HG03442 (cell line): Measurements from ENCODE around the gene PLPPR1.
A peak's percentile ranks its signal among the peaks of the same experiment; 100 is the strongest.
"Not testable (repeated sequence)": the region's sequence is repeated elsewhere in the genome, so short reads cannot be mapped to it uniquely, and the experiment has no call there.

ENCODE experiments used
- ATAC-seq: cut with Tn5 transposase; IDR thresholded peaks from one replicate; pipeline ENCODE4 v1.9.1; 2021; ENCODE audit warnings: mild to moderate bottlenecking, moderate library complexity; ENCODE audit not compliant: unreplicated experiment

PLPPR1 gene

DNA sequence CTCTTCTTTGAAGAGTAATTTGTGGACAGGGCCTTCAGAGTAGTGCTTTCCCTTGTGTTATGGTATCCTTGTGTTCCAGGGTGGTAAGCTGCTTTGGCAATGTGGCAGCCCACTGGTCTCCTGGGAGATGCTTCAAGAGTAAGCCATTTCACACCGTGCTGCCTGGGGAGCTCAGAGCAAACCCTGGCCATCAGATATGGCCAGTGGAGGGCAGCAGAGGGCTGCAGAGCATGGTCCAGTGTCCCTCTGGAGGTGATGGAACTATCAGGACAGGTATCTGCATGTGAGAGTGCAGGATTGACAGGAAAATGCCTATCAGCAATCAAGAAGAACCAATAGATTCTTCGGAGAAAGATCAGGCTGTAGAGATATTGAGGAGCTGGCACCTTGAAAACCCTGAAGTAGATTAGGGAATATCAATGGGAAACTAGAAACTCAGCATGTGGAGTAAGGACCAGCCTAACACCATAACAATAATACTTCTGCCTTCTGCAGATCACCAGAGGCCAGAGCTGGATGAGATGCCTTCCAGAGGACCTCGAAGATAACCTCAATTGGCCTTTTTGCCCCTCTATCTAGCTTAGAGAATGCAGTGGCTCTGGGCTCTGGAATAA, 90.8 kb downstream of the PLPPR1 start:
- ATAC-seq: peak; percentile 72

DNA sequence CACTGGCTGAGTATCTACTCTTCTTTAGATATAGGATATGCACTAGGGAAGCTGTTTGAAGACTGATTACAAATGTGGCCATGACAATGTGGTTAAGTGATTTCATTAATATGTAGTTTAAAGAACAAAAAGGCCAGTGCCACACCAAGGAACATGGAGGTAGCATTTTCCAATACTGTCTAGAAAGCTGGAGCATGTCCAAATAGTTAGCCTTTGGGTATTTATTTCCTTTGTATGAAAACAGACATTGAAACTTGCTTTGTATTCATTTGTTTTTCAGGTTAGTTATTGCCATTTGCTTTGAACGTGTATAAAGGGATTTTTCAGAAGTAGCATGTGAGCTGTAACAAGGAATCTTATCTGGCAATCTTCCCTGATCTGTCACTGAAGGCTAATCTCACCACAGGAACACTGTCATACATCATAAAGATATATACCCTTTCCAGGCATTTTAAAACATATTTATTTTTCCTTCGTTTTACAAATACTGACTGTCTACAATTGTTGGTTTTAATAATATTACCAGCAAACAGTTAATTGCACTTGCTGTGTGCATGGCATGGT, 93.4 kb downstream of the PLPPR1 start:
- ATAC-seq: no peak

GRCh38 chr9:101126556-101126955, 98.0 kb downstream of the PLPPR1 start:
- no peak for ATAC-seq

- ATAC-seq: not testable (repeated sequence)
Observed at GRCh38 chr9:101127369-101127768, 98.8 kb downstream of the PLPPR1 start.

DNA sequence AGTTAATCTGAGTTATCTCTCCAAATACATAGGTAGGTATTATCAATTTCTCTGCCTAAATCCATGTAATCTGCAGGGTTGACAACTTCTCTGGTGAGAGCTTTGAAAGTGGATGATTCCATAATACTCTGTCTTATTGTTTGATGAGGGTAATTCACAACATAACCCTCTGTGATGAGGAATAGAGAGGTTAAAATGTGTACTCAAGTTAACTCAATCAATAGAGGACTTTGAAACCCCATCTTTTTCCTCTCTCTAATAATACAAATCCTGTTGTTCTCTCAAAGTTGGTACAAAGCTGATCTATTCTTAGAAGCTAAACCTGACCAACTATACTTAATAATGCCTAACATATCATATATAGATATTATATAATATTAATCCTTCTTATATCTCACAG, 100.1 kb downstream of the PLPPR1 start:
- ATAC-seq: no peak

DNA sequence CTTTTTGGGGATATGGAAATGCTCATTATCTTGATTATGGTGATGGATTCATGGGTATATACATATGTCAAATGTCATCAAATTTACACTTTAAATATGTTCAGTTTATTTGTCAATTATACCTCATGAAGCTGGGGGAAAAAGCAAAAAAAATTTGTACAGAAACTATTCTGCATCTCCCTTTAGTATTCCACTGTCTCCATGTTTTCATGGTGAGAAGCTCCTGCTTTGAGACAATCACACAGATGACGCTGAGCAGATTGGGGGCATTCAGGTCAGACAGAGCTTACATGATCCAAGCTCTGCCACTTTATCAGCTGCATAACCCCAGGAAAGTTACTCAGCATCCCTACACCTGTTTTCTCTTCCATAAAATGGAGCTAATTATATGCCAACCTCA, 101.5 kb downstream of the PLPPR1 start:
- ATAC-seq: no peak

- ATAC-seq: no peak
Observed at GRCh38 chr9:101131326-101131725, 102.8 kb downstream of the PLPPR1 start.

GRCh38 chr9:101132801-101133200, 104.3 kb downstream of the PLPPR1 start:
- ATAC-seq: no peak

DNA sequence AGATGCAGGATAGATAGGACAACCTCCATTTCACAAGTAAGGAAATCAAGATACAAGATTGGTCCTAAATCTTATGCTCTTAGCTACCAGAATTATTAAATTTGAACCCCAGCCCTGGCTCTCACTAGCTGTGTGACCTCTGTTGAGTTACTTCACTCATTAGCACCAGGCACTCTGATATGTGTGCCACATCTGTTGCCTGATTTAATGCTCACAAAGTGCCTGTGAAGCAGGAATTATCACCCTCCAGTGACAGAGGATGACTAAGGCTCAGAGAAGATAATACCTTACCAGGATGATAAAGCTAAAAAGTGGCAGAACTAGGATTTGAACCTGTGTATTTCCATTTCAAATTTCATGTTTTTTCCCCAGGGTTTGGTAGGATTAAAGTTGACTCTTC, 110.0 kb downstream of the PLPPR1 start:
- ATAC-seq: no peak

GRCh38 chr9:101139082-101139481, 110.6 kb downstream of the PLPPR1 start:
- no peak for ATAC-seq

DNA sequence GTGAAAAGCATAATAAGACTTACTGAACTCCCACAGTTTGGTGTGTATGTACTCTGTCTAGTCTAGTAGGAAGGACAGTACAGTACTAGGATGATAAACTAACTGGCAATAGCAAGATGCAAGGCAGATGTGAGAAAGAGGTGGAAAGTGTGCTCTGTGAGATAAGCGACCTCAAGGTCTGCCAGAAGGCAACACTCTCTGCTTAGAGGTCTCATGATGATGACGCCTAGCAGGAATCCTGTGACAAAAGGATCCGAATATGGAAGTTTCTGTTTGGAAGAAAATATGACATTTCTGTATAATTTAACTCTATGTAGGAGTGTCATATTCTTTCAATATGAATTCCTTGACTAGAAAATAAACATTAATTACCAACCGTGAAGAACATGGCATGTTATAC, 112.2 kb downstream of the PLPPR1 start:
- ATAC-seq: no peak

- ATAC-seq: no peak
Observed at GRCh38 chr9:101146508-101146907, 118.0 kb downstream of the PLPPR1 start.

DNA sequence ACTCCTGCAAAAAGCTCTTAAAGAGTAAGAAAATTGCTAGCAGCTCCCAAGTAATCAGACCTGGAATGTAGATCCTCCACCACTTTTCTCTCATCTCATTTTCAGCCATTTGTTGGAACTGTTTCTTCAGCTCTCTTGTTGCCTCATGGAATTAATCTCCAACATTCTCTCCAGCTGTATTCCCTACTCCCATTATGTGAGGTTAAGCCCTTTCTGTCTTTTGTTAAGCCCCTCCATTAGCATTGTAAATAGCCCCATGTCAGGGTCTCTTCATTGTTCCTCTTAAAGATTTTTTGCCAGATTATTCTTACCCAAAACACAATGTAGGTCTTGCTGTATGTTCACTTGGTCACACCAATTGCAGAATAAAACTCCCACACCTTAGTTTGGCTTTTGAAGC, 119.8 kb downstream of the PLPPR1 start:
- ATAC-seq: no peak

DNA sequence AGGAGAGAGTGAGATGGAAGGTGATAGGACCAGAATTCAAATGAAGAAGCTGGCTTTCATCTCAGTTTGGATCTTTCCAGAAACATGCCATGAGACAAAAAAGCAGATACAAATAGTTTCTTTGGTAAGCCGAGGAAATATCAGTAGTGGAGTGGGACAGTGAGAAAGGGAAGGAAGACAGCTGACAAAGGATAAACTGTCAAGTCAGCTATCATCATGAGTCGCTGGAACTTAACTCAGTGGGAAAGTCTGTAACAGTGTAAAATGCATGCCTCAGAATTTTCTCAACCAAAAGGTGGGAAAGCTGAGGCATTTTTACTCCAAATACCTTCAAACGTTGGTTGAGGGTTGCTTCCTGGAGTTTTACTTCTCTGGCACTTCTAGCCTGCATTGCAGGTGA, 129.8 kb downstream of the PLPPR1 start:
- no peak for ATAC-seq

- no peak for ATAC-seq
Observed at GRCh38 chr9:101162231-101162630, 133.7 kb downstream of the PLPPR1 start.

DNA sequence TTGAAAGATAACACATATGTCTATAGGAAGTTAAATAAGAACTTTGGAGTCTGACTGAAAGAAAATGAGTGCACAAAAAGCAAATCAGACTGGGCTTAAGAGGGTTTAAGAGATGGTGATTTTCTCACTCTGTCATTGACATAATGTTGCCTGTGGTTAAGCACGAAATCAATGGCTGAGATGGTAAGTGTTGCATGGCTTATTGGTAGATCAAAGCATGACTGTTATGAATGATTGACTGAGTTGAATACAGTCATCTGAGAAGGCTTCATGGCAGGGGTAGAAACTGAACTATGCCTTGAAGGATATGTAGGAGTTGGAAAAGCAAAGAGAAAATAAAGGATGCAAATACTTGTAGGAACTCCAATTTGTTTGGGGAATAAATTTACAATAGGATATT, 136.6 kb downstream of the PLPPR1 start:
- ATAC-seq: no peak

DNA sequence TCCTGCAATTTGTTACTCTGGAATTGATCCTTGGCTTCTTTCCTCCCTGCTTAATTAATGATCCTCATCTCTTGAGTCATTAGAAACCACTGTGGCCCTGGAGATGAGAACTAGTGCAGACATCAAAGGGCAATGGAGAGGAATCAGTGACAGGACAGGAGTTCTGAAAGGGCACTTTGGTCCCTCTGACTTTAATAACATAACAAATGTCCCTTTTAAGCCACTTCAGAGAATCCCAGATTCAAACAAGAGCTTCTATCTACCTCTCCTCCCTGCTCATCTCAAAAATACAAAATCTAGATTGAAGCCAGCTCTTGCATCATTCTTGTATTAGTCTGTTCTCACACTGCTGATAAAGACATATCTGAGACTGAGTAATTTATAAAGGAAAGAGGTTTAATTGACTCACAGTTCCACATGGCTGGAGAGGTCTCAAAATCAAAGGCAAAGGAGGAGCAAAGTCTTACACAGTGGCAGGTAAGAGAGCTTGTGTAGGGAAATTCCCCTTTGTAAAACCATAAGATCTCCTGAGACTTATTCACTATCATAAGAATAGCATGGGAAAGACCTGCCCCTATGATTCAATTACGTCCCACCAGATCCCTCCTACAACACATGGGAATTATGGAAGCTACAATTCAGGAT, 139.1 kb downstream of the PLPPR1 start:
- ATAC-seq: no peak

DNA sequence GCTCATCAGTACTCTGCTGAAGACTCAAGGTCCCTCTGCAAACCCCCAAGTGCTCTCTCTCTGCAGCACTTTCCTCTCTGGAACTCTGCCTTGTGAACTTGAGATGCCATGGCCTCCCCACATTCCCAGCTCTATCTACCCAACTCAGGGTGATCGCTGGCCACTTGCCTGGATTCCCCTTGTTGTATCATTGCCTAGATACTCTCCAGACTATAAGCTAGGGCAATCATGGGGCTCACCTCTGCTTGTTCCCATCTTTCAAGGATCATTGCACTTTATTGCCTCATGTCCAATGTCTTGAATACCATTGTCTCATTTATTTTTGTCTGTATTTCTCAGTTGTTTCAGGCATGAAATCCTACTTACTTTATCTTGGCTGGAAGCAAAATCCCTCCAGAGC, 144.1 kb downstream of the PLPPR1 start:
- no peak for ATAC-seq

DNA sequence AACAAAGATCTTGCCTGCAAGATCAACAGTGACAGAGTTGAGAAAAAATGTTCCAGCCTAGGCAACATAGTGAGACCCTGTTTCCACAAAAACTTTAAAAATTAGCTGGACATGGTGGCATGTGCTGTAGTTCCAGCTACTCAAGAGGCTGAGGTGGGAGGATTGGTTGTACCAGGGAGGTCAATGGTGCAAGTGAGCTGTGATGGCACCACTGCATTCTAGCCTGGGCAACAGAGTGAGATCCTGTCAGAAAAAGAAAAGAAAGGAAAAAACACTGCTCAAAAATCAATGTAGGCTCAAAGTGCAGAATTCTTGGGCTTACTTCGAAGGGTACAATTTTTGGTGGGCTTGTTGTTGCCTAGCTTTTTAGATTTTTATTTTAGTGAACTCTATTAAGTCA, 145.4 kb downstream of the PLPPR1 start:
- ATAC-seq: no peak

GRCh38 chr9:101176384-101176783, 147.9 kb downstream of the PLPPR1 start:
- peak; percentile 38 for ATAC-seq

DNA sequence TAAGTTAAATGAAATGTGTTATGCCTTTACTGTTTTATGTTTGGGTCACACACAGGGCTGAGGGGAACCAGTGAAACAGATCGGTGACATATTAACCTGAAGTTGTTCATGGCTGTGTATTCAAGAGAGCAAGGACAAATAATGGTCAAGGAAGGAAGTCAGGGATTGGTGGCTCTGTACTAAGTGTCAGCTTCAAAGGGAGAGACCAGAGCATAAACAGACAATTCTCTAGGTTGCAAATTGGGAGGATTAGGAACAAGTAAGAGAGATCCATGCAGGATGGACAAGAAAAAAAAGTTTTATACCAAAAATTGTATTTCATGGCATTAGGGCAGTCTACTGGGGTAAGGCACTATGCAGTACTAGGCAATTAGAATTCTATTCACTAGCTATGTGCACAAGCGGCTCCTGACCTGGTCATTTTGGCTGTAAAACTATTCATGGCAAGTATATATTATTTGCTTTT, 156.3 kb downstream of the PLPPR1 start:
- no peak for ATAC-seq

GRCh38 chr9:101191723-101192122, 163.2 kb downstream of the PLPPR1 start:
- no peak for ATAC-seq

DNA sequence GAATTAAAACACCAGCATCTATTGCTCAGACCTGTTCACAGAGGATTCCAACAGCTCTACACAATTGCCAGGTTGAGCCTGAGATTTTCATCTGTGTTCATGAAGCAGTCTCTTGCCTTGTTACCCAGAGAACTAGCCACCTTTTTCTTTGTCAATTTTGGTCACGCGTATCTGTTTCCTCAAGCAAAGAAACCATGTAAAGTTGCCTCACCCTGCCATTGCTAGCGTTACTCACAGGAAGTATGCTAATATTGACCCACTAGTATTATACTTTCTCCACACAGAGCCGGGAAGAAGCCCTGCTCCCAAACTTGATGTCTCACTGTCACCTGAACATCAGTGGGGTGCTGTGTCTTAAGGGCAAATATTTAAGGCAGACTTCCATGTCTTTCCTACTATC, 168.5 kb downstream of the PLPPR1 start:
- ATAC-seq: no peak
